ENCODE results near the gene RSPRY1.
A peak's percentile ranks its signal among the peaks of the same experiment; 100 is the strongest.
"Not testable (repeated sequence)": the region's sequence is repeated elsewhere in the genome, so short reads cannot be mapped to it uniquely, and the experiment has no call there.

RSPRY1 gene

DNA sequence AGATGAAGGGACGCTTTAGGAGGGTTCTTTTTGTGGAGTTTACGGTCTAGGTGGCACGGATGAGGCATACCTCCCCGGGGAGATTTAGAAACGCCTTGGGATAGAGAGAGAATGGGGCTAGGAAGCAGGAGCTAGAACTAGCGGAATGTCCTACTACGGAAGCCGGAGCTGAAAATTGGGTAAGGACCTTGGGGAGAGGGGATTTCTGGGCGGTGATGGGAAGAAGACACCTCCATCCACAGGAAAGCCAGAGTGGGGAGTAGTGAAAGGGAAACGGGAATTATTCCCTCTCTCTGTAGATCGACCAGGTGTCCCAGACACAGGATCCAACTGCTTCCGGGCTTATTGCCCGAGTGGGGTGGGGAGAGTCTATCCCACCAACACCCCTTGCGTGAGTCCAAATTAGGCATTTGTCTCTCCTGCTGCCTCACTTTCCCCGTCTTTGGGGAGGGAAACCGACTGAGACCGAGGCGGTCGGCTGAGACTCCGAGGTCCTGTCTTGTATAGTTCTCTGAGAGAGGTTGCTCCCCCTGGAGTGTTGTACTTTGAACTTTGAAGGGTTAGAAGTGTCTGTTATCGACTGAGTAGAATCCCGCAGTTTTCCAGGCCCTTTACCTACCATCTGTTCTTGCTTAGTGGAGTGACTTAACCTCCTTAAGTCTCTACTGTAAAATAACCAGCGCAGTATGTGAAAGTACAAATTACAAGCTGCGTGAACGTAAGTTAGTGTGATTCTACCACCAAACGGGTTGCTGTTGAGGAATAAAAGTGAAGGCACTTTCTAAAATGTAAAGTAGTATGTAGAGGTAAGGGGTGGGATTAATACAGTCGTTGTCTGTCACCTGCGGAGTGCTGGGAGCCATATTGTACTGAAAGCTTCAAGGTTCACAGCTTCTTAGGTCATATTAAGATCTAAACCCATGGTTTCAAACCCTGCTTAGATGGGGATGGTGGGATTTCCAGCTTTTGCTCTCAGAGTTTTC is 1.0 kb downstream of the RSPRY1 start:
- no peak for DNase-seq (ENCODE audit: low read depth in 2 of 2)

- not testable (repeated sequence) for DNase-seq (ENCODE audit: low read depth in 2 of 2)
Measured at GRCh38 chr16:57187902-57188710, 2.0 kb downstream of the RSPRY1 start.

DNA sequence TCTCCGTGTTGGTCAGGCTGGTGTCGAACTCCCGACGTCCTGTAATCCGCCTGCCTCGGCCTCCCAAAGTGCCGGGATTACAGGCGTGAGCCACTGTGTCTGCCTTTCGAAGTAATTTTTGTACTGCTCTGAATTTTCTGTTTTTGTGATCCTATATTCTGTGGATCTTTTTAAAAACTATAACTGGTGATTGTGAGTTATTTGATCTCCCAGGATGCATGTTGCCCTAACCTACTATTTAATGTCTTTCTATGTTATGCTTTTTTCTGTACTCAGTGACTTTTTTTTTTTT is 2.5 kb downstream of the RSPRY1 start:
- no peak for DNase-seq (ENCODE audit: low read depth in 2 of 2)

DNA sequence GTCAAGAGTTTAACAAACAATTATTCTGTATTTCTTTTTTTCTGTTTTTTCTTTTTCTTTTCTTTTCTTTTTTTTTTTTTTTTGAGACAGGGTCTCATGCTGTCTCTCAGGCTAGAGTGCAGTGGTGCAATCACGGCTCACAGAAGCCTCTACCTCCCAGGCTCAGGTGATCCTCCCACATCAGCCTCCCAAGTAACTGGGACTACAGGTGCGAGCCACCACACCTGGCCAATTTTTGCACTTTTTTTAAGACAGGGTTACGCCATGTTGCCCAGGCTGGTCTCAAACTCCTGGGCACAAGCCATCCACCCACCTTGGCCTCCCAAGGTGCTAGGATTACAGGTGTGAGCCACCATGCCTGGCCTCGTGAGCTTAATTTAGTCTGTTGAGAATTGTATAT is 3.4 kb downstream of the RSPRY1 start:
- DNase-seq (ENCODE audit: low read depth in 2 of 2), result not testable (repeated sequence)

- no peak for DNase-seq (ENCODE audit: low read depth in 2 of 2)
Measured at GRCh38 chr16:57190136-57190535, 4.0 kb downstream of the RSPRY1 start.

DNA sequence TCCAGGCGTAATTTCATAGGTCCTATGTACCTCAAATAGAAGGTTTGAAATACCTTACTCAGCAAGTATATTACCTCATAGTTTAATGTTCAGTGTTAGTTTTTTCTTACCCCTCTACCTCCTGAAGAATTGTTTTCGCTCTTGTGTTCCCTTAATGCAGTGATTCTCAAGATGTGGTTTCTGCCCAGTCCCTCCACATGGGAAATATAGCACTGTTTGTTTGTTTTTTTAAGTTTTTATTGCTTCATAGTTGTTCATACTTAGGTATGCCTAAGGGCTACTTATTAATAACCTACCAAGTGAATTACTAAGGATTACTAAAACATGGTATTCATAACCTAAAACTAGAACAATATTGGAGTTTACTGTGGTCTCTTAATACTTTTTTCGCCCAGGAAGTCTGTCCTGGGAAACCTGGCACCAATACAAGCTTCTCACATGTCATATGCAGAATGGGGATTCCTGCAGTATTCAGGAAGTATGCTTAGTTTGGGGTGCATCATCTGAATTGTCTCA is 5.0 kb downstream of the RSPRY1 start:
- no peak for DNase-seq (ENCODE audit: low read depth in 2 of 2)

DNA sequence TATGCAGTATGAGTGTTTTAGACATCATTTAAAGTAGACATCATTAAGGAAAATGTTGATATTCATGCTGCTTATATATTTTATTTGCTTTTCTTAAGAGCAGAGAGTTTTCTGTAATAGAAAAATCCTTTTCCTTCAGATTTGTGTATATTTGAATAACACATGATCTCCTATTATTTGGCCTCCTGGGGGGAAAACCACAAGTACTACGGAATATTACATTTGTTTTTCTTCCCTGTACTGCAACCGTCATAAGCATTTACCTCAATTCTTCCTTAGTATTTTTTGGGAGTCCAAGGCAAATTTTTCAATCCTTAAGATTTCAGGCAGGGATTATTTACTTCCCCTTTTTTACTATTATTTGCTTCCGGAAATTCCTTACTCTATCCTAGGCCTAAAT is 6.0 kb downstream of the RSPRY1 start:
- DNase-seq (ENCODE audit: low read depth in 2 of 2), result no peak

DNA sequence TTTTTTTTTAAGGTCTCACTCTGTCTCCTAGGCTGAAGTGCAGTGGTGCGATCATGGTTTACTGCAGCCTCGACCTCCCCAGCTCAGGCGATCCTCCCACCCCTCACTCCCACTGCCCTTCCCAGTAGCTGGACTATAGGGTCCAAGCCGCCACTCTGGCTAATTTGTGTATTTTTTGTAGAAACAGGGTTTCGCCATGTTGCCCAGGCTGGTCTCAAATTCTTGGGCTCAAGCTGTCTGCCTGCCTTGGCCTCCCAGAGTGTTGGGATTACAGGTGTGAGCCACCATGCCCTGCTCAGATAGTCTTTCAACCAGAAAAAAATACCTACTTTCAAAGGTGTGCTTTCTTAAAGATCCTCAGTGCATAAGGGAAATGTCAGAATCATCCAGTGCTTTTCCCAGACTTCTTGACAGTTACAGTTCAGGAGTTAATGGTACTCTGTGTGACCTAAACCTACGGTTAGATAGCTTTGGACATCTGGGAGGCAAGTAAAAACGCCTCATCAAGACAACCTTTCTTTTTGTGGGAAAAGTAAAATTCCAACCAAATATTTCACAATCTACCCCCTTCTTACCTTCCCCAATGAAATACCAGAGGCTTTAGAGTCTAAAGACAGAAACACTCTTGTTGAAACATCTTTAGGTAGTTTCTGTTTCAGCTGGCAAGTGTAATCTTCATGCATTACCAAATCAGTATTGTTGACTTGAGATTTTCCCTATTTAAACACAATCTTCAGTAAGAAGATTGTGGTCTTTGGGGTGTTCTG is 6.8 kb downstream of the RSPRY1 start:
- DNase-seq (ENCODE audit: low read depth in 2 of 2), result peak in 1 of 2 experiments; percentile 40

DNA sequence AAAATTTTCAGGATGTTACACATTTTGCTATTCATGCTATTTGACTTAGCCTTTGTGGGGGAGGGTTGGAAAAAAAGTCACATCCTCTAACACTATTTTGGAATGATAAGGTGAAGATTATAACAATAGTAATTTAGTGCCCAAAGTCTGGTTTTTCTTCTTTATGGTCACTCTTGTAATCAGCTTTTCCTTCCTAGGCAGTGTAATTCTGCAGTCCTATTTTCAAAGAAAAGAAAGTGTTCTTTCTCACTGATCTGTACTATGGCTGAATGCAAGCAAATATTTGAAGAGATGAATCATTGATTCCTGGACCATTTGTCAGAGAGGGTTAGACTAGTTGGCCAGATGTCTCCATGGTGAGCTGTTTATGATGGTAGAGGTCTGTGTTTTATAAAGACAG is 8.4 kb downstream of the RSPRY1 start:
- peak; percentile 72 to 77 for DNase-seq (ENCODE audit: low read depth in 2 of 2)

DNA sequence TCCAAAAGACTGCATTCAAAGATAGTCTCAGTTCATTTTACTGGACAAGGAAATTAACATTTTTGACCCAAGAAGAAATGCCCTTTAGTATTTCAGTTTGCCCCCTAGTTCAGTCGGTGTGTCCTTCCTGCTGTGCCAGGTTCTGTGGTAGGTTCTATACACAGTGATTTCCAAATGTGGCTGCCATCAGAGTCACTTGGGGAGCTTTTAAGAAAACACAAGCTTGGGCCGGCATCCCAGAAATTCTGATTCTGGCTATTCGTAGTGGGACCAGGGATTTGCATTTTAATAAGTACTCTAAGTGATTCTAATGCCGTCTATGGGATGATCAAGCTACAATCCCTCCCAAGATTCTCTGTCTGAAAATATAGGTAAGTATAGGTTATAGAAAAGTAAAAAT is 10.2 kb downstream of the RSPRY1 start:
- DNase-seq (ENCODE audit: low read depth in 2 of 2), result no peak

DNA sequence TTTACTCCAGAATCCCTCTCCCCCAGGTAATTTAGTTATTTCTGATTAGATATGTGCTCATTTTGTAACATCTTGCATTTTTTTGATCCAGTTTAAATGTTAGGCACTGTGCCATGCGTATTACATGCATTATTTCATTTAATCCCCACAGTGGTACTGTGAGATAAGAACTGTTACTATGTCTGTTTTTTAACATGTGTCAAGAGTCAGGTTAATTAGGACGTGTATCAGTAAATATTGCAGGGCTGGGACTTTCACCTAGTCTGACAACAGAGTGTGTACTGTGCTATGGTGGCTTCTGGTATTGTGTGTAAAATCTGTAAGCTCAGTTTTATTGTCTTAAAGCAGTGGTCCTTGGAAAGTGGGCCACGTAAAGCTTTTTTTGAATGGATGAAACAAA is 10.6 kb downstream of the RSPRY1 start:
- no peak for DNase-seq (ENCODE audit: low read depth in 2 of 2)

DNA sequence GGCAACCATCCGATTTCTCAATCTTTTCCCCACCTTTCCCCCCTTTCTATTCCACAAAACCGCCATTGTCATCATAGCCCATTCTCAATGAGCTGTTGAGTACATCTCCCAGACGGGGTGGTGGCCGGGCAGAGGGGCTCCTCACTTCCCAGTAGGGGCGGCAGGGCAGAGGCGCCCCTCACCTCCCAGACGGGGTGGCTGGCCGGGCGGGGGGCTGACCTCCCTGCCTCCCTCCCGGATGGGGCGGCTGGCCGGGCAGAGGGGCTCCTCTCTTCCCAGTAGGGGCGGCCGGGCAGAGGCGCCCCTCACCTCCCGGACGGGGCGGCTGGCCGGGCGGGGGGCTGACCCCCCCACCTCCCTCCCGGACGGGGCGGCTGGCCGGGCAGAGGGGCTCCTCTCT is 14.2 kb downstream of the RSPRY1 start:
- not testable (repeated sequence) for DNase-seq (ENCODE audit: low read depth in 2 of 2)

DNA sequence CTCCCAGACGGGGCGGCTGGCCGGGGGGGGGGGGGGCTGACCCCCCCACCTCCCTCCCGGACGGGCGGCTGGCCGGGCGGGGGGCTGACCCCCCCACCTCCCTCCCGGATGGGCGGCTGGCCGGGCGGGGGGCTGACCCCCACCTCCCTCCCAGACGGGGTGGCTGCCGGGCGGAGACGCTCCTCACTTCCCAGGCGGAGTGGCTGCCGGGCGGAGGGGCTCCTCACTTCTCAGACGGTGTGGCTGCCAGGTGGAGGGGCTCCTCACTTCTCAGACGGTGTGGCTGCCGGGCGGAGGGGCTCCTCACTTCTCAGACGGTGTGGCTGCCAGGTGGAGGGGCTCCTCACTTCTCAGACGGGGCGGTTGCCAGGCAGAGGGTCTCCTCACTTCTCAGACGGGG is 14.8 kb downstream of the RSPRY1 start:
- not testable (repeated sequence) for DNase-seq (ENCODE audit: low read depth in 2 of 2)

GRCh38 chr16:57202095-57202886 is 16.2 kb downstream of the RSPRY1 start:
- DNase-seq (ENCODE audit: low read depth in 2 of 2), result no peak

- DNase-seq (ENCODE audit: low read depth in 2 of 2), result no peak
Measured at GRCh38 chr16:57203451-57203850, 17.3 kb downstream of the RSPRY1 start.

DNA sequence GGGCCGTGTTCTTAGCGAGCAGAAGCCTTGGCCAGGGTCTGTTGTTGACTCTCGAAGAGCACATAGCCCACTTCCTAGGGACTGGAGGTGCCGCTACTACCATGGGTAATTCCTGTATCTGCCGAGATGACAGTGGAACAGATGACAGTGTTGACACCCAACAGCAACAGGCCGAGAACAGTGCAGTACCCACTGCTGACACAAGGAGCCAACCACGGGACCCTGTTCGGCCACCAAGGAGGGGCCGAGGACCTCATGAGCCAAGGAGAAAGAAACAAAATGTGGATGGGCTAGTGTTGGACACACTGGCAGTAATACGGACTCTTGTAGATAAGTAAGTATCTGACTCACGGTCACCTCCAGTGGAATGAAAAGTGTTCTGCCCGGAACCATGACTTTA is 18.5 kb downstream of the RSPRY1 start:
- no peak for DNase-seq (ENCODE audit: low read depth in 2 of 2)

DNA sequence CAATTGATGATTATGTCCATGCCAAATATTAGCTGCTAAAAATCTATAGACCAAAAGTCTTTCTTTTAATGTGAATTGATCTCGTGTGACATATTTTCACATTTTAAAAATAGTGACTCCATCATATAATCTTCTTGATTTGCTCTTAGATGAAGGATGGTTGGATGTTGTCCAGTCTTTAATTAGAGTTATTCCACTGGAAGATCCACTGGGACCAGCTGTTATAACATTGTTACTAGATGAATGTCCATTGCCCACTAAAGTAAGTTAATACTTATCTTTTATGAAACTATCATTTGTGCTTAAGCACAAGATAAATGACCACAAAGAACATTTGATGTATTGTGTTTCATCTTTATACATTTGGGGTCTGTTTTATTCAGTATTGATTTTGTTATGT is 22.8 kb downstream of the RSPRY1 start:
- no peak for DNase-seq (ENCODE audit: low read depth in 2 of 2)

GRCh38 chr16:57209780-57210179 is 23.7 kb downstream of the RSPRY1 start:
- DNase-seq (ENCODE audit: low read depth in 2 of 2), result no peak

DNA sequence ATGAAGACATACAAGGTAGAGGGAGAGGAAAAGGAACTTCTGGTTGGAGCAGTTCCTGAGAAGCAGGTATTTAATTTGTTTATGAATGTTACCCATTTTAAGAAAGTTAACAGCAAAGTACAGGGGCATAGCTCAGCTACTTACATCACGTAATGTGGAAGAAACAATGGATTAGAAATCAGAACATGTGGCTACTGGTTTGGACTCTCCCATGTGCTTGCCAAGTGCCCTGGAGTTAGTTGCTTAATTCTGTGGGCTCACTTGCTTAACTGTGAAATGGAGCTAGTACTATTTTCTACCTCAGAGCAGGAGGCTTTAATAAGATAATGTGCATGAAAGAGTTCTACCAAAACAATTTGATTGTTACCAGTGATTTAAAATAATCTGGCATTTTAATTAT is 27.3 kb downstream of the RSPRY1 start:
- no peak for DNase-seq (ENCODE audit: low read depth in 2 of 2)

GRCh38 chr16:57216968-57217367 is 30.8 kb downstream of the RSPRY1 start:
- no peak for DNase-seq (ENCODE audit: low read depth in 2 of 2)

- no peak for DNase-seq (ENCODE audit: low read depth in 2 of 2)
Measured at GRCh38 chr16:57223057-57223456, 36.9 kb downstream of the RSPRY1 start.

All from fibroblast of skin of left biceps (primary cell).